ENCODE data around the gene DLG2.

DNA sequence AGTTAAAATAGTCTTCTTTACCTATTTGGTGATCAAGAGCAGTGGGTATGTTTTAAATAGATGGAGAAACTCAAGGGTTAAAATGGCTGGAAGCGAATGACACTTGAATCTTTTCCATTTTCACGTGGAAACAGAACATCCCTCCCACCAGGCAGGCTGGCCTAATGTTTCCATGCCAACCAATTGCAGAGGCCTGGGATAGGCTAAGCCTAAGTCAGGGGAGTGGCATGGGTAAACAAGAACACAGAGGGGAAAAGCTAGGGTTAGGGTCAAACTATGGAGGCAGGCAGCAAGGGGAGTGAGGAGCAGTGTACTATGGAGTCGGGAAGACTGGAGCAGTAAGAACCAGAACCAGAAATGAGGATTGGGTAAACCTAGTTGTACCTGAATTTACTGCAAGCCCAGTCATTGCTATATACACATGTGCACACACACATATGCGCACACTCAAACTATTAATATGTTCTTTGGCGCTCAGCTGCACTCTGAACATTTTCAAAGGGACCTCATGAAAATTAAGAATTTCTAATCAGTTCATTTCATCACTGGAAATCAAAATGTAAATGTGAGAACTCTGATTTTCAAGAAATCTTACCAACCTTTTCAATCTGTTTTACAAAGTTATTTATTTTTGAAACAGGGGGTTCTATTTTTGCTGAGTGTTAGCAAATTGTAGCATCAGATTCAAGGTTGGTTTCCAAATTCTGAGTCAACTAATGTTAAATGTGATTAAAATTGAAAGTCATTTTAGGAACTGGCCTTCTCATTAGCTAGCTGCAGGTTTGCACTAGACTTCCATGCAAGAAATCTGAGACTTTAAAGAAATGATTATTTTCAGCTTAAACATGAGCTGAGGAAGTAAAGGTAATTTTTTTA, 2014.0 kb downstream of the DLG2 start:
- TF ChIP-seq CTCF (conservative IDR thresholded peaks at IDR 0.05 in 1 of 2, IDR thresholded peaks at IDR 0.05 in 1 of 2; ENCODE audit: extremely low read depth in 1 of 2, insufficient read depth in 1 of 2, low read depth in 1 of 2, low read length in 2 of 2) (no peak), EZH2 (IDR thresholded peaks at IDR 0.05; ENCODE audit: borderline replicate concordance, low read length) (no peak)
